RKO (cell line): ENCODE results near the gene TTC21A.

ENCODE experiments used
- DNase-seq: peaks from one replicate; pipeline ENCODE4 v3.0.0-alpha.2; 2016; ENCODE audit warnings: low spot score

TTC21A gene

GRCh38 chr3:39136533-39137434 is 29.3 kb downstream of the TTC21A start:
- no peak for DNase-seq

GRCh38 chr3:39137435-39137936 is 30.0 kb downstream of the TTC21A start:
- DNase-seq: no peak

- DNase-seq: no peak
Observed at GRCh38 chr3:39137991-39138803, 30.7 kb downstream of the TTC21A start.

DNA sequence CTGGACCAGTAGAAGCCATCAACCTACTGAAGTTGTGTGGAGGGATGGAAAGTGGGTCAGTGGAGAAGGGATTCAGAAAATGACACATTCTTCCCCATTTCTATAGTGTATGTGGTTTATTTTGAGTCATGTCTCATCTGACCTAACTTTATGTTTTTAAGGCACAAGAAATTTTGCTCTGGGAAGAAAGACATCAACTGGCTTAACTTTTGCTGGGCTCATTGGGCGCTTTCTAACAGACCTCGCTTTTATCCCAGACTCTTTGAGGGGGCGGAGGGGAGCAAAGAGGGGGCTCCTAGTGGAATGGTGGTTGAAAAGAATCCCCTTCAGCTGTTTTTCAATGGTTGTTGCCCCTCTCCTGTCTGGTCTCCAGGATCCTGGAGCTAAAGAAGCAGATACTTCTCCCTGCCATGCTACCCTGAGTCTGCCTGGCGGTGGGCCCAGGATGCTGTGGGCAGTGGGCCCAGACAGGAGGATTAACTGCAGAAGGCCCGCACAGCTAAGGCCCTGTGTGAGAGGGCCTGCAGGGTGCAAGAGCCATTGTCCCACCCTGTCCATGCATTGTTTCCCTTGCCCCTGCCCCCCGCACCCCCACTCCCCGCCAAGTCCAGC is 31.4 kb downstream of the TTC21A start:
- DNase-seq: no peak

- no peak for DNase-seq
Observed at GRCh38 chr3:39139442-39139841, 32.0 kb downstream of the TTC21A start.

DNA sequence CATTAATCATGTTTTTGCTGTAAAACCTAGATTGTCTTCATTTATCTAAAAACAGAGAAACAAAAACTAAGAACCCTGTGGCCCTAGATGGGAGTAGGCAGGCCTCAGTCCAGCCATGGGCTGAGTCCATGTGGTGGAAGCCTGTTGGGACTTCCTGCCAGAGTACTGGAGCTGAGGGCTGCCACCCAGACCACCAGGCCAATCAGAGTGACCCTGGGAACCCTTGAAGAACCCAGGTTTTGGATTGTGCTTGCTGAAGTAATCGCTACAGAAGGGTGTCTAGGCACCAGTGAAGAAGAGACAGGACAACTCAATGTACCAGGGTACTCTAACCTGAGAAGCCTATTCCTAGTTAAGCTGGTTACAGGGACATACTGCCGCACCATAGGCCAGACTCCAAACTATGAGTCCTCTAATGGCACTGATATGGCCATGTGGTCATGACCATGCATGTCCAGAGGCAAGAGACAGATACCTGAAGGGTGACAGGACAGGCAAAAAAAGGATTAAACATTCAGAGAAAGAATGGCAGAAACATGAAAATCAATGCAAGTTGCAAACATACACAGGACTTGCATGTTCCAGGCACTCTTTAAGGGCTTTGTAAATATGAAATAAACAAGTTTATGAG is 33.0 kb downstream of the TTC21A start:
- no peak for DNase-seq

GRCh38 chr3:39141171-39141995 is 33.9 kb downstream of the TTC21A start:
- no peak for DNase-seq

GRCh38 chr3:39142067-39142466 is 34.6 kb downstream of the TTC21A start:
- DNase-seq: no peak

DNA sequence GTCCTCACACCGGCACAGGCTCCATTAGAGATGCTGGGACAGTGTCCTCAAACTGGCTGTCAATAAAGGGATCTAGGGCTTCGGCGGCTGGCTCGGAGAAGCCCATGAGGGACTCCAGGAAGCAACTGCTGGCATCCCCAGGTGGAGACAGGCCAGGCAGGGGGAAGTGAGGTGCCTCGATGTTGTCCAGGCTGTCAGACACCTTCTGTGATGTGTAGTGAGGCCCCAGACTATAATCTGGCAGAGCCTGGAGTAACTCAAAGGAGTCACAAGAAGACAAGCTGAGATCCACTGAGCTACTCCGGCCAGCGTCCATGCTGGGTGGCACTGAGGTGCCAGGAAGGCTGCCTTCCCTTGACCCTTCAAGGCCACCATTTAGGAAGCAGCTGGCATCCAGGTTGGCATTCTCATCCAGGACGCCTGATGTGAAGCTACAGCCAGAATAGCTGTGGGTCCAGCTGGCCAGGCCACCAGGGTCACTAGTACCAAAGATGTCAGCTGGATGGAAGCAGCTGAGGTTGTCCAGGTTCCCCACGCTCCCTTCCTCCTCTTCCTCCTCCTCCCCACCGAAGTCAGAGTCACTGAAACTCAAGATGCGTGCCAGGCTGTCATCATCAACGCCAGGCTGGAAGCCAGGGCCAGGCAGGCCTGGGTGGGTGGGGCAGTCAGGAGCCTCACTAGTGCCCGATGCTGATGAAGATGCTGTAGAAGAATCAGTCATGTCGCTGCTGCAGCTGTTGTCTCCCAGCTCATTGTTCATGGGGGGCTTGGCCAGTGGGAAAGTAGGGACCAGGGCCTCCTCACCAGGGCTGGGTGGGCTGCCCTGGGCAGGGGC is 35.8 kb downstream of the TTC21A start:
- DNase-seq: no peak

GRCh38 chr3:39144095-39144747 is 36.7 kb downstream of the TTC21A start:
- no peak for DNase-seq

- no peak for DNase-seq
Observed at GRCh38 chr3:39144748-39145380, 37.4 kb downstream of the TTC21A start.

DNA sequence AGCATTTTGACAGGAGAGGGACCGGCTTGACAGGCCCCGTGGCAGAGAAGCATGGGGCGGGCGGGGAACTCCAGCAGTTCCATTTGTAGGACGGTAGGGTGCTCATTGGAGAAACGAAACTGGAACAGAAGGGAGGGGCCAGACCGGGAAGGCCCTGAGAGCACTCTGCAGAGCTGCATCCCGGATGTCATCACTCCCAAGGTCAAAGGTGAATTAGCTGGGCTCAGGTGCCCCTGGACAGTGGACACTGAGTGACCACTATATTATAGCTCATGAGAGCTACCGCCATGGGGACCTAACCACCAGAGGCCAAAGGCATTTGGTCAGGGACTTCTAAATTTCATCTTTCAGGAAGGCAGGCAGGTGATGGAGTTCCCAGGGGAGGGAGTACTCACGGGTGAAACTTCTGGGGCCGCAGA is 38.6 kb downstream of the TTC21A start:
- DNase-seq: no peak

DNA sequence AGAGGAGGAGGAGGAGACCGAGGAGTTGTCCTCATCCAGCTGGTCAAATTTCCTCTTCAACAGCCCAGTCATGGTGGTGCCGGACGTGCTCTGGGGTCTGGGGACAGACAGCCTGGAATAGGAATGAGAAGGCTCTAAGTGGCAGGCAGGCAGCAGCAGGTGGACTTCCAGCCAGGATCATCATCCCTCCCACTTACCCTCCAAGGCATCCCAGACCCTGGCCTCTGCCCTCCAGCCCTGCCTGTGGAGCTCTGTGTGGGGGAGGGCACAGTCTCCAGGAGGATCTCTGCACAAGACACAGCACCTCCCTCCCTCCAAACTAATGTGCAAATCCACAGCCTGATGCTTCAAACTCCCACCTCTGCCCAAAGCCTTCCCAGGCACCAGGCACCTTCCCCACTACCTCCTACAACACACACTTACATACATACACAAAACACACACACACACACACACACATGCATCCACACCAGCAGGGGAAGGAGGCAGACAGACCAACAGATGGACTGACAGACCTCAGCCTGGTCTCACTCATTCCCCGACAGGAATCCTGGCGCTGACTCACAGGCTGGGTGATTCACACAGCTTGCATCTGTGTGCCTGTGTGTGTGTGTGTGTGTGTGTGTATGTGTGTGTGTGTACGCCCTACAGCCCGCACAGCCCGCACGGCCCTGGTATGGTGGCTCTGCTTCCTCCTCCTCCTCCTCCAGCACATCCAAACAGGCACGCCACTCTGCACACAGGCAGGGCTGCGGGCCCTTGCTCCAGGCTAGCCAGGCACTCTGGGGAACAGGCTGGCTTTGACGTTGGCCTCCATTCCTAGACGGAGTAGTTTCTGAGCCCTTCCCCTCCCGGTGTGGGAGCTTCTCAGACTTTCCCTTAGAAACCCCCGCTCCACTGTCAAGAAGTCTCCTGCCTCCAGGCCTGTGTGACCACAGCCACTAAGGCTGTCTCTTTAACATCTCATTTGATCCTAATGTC is 39.4 kb downstream of the TTC21A start:
- peak; percentile 91 for DNase-seq

DNA sequence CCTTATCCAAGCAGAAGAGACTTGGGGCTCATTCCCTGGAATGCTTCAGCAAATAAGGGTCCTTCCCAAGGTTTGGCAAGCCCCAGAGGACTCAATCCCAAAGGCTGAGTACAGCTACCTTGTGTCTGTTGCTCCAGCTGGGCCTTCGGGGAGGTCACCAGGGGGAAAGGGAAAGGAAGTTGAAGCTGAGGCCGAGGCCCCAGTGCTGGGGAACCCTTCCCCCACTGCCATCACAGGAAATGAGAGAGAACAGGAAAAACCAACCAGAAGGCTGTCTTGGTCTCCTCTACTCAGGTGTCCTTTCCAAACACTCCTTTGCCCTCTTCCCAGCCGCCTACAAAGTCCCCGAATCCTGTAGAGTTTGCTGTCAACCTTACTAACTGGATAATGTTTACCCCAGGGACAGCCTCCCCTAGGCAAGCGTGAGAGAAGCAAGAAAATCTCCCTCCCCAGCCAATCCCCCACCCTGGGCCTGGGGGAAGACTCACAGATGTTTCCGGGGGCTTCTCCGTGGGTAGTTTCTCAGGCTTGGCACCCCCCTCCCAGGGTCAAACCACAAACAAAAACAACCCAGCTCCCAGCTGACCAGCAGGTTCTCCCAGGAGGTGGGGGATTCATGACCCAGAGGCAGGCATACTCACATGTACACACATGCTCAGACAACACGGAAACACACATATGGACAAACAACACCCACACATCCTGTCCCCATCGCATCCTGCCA is 40.4 kb downstream of the TTC21A start:
- DNase-seq: no peak

DNA sequence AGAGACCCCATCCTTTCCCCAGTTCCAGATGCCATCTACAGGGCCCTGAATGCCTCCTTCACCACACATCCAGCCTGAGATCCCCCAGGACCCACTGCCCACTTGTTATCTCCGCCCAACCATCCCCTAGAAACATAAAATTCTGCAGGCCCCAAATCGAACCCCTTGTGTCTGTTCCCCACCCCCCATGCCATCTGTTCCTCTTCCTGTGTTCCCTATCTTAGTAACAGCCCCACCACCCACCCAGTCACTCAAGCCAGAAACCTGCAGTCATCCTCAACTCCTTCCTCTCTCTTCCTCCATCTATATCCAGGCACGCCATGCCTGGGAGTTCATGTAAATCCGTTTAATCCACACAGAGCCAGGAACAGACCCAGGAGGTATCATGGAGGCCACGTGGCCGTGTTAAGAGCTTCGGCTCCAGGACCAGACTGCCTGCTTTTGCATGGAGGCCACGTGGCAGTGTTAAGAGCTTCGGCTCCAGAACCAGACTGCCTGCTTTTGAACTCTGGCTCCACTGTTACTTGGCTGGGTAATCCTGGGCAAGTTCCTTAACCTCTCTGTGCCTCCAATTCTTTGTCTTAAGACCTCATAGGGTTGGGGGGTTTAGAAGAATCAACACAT is 41.1 kb downstream of the TTC21A start:
- no peak for DNase-seq

DNA sequence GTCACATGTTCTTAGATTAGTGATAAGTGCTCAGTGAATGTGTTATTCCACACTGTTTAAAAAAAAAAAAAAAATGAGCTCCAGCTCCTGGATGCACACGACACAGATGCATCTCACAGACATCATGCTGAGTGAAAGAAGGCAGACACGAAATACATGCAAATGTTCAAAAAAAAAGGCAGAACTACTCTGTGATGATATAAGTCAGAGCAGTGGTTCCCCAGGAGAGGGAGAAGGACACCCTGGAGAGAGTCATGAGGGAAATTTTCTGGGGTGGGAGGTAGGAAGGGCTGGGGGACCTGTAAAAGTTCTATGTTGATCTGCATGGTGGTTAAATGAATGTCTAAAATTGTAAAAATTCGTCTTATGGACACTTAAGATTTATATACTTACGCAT is 41.6 kb downstream of the TTC21A start:
- no peak for DNase-seq
